ENCODE measurements around the gene ATE1.

- TF ChIP-seq POLR2A (IDR thresholded peaks at IDR 0.05; ENCODE audit: low read length) = no peak
- no peak for TF ChIP-seq GATA1 (IDR thresholded peaks at IDR 0.05; ENCODE audit: low read depth, low read length)
Measured at GRCh38 chr10:121772406-121772805, 155.4 kb downstream of the ATE1 start.

Measured in erythroblast (primary cell).